Activated naive CD4-positive, alpha-beta T cell (primary cell): ENCODE data around the gene PPP1R14C.

Experiments used
- DNase-seq, 4 experiments: peaks; one replicate each; lab custom pipeline; 2025; lab: John Stamatoyannopoulos, UW

PPP1R14C gene

GRCh38 chr6:150271501-150272263, 128.8 kb downstream of the PPP1R14C start:
- DNase-seq, result no peak

GRCh38 chr6:150272264-150272975, 129.6 kb downstream of the PPP1R14C start:
- no peak for DNase-seq

GRCh38 chr6:150272976-150273315, 130.1 kb downstream of the PPP1R14C start:
- no peak for DNase-seq

GRCh38 chr6:150273457-150274309, 130.8 kb downstream of the PPP1R14C start:
- no peak for DNase-seq

GRCh38 chr6:150275489-150275888, 132.6 kb downstream of the PPP1R14C start:
- DNase-seq, result no peak

- DNase-seq, result no peak
Measured at GRCh38 chr6:150276168-150276936, 133.5 kb downstream of the PPP1R14C start.

- no peak for DNase-seq
Measured at GRCh38 chr6:150276937-150277742, 134.3 kb downstream of the PPP1R14C start.

GRCh38 chr6:150279533-150279932, 136.7 kb downstream of the PPP1R14C start:
- DNase-seq, result no peak

- no peak for DNase-seq
Measured at GRCh38 chr6:150280703-150281102, 137.9 kb downstream of the PPP1R14C start.

- DNase-seq, result no peak
Measured at GRCh38 chr6:150281767-150282166, 138.9 kb downstream of the PPP1R14C start.

GRCh38 chr6:150282806-150283205, 140.0 kb downstream of the PPP1R14C start:
- no peak for DNase-seq

- DNase-seq, result no peak
Measured at GRCh38 chr6:150286460-150286859, 143.6 kb downstream of the PPP1R14C start.

- no peak for DNase-seq
Measured at GRCh38 chr6:150286912-150287311, 144.1 kb downstream of the PPP1R14C start.

- no peak for DNase-seq
Measured at GRCh38 chr6:150288456-150288855, 145.6 kb downstream of the PPP1R14C start.

- no peak for DNase-seq
Measured at GRCh38 chr6:150289454-150290071, 146.7 kb downstream of the PPP1R14C start.

- DNase-seq, result no peak
Measured at GRCh38 chr6:150290429-150290828, 147.6 kb downstream of the PPP1R14C start.

- no peak for DNase-seq
Measured at GRCh38 chr6:150291968-150292710, 149.3 kb downstream of the PPP1R14C start.

GRCh38 chr6:150293019-150293418, 150.2 kb downstream of the PPP1R14C start:
- no peak for DNase-seq

- DNase-seq, result no peak
Measured at GRCh38 chr6:150293423-150294173, 150.8 kb downstream of the PPP1R14C start.
